CD14-positive monocyte (primary cell): ENCODE results near the gene DTNB. TPM values are rescaled to one million over a fixed set of nuclear protein-coding genes. Genes with fewer than 3 reads are reported as not detected.
A peak's percentile ranks its signal among the peaks of the same experiment; 100 is the strongest.

Experiments used
- DNase-seq, 3 donors: peaks; one replicate each; pipeline ENCODE4 v3.0.0-alpha.2; 2011 to 2022
- H2AFZ ChIP-seq: 2 replicates; pipeline ENCODE4 v1.6.0; 2012; ENCODE audit warnings: mild to moderate bottlenecking, low read depth, low read length, inconsistent platforms; ENCODE audit not compliant: insufficient read depth, poor library complexity, severe bottlenecking
- H3K27ac ChIP-seq, 2 donors: 1 replicate in 1 of 2; 2 replicates in 1 of 2; pipeline ENCODE4 v1.5.1; 2012 to 2013; ENCODE audit warnings: low read length in 2 of 2, control low read depth in 1 of 2, inconsistent platforms in 1 of 2, low read depth in 1 of 2, mild to moderate bottlenecking in 1 of 2
- H3K27me3 ChIP-seq, 2 donors: one replicate each; pipeline versions ENCODE4 v1.6.0 to v1.6.1; 2011 to 2013; ENCODE audit warnings: low read length in 2 of 2; ENCODE audit not compliant: control insufficient read depth in 2 of 2, insufficient read depth in 2 of 2
- H3K36me3 ChIP-seq, 2 donors: replicated peaks in 1 of 2; 1 replicate in 1 of 2; 2 replicates in 1 of 2; pipeline versions ENCODE4 v1.5.1 to v1.6.1; 2012 to 2013; ENCODE audit warnings: low read length in 2 of 2, control low read depth in 1 of 2, inconsistent platforms in 1 of 2, mild to moderate bottlenecking in 1 of 2; ENCODE audit not compliant: insufficient read depth in 2 of 2, control insufficient read depth in 1 of 2
- H3K4me1 ChIP-seq, 2 donors: 1 replicate in 1 of 2; 2 replicates in 1 of 2; pipeline versions ENCODE4 v1.5.1 to v1.6.1; 2012 to 2013; ENCODE audit warnings: low read length in 2 of 2, control low read depth in 1 of 2, inconsistent platforms in 1 of 2, mild to moderate bottlenecking in 1 of 2, moderate library complexity in 1 of 2; ENCODE audit not compliant: insufficient read depth in 2 of 2, control insufficient read depth in 1 of 2
- H3K4me2 ChIP-seq: replicated peaks from 2 replicates; pipeline ENCODE3; 2012; ENCODE audit warnings: low read length, moderate library complexity, mild to moderate bottlenecking; ENCODE audit not compliant: poor library complexity, severe bottlenecking; ENCODE audit errors: extremely low read depth
- H3K4me3 ChIP-seq, 3 experiments: fragments of 200-600 bp in 1 of 3; sonication (generic) in 1 of 3; replicated peaks in 1 of 3; 1 replicate in 2 of 3; 2 replicates in 1 of 3; pipeline ENCODE4 v1.5.1; 2011 to 2013; ENCODE audit warnings: low read length in 3 of 3, mild to moderate bottlenecking in 3 of 3, control low read depth in 2 of 3, low read depth in 2 of 3, inconsistent platforms in 1 of 3, moderate library complexity in 1 of 3
- H3K79me2 ChIP-seq: 2 replicates; pipeline ENCODE4 v1.6.0; 2012; ENCODE audit warnings: mild to moderate bottlenecking, control low read depth, inconsistent platforms, low read length, moderate library complexity; ENCODE audit not compliant: insufficient read depth
- H3K9ac ChIP-seq: 2 replicates; pipeline ENCODE4 v1.6.0; 2017; ENCODE audit warnings: low read length, mild to moderate bottlenecking; ENCODE audit not compliant: insufficient read depth, poor library complexity, severe bottlenecking
- H3K9me3 ChIP-seq, 2 donors: replicated peaks in 1 of 2; 1 replicate in 1 of 2; 2 replicates in 1 of 2; pipeline versions ENCODE4 v1.5.1 to v1.6.1; 2012 to 2013; ENCODE audit warnings: low read length in 2 of 2, control low read depth in 1 of 2; ENCODE audit not compliant: control insufficient read depth in 1 of 2, insufficient read depth in 1 of 2
- H4K20me1 ChIP-seq: 2 replicates; pipeline ENCODE4 v1.6.0; 2012; ENCODE audit warnings: mild to moderate bottlenecking, low read length, control low read depth, moderate library complexity; ENCODE audit not compliant: insufficient read depth
- H3K27ac Mint-ChIP-seq, 7 donors: one replicate each; pipeline ENCODE4 v1.8.0; 2020; ENCODE audit warnings: mild to moderate bottlenecking in 7 of 7, mixed read lengths in 7 of 7, moderate library complexity in 6 of 7, inconsistent platforms in 2 of 7
- H3K27me3 Mint-ChIP-seq, 3 donors: one replicate each; pipeline ENCODE4 v1.8.0; 2021 to 2022; ENCODE audit warnings: low read depth in 3 of 3, mild to moderate bottlenecking in 3 of 3, mixed read lengths in 3 of 3, moderate library complexity in 3 of 3, inconsistent platforms in 1 of 3
- H3K36me3 Mint-ChIP-seq, 2 donors: one replicate each; pipeline ENCODE4 v1.8.0; 2020; ENCODE audit warnings: mixed read lengths in 2 of 2, inconsistent platforms in 1 of 2, mild to moderate bottlenecking in 1 of 2
- H3K4me1 Mint-ChIP-seq: one replicate; pipeline ENCODE4 v1.8.0; 2020; ENCODE audit warnings: mild to moderate bottlenecking, mixed read lengths
- H3K4me3 Mint-ChIP-seq, 2 donors: one replicate each; pipeline ENCODE4 v1.8.0; 2020; ENCODE audit warnings: mild to moderate bottlenecking in 2 of 2, mixed read lengths in 2 of 2, moderate library complexity in 1 of 2
- H3K9me3 Mint-ChIP-seq, 7 donors: one replicate each; pipeline ENCODE4 v1.8.0; 2020 to 2022; ENCODE audit warnings: mixed read lengths in 7 of 7, mild to moderate bottlenecking in 6 of 7, moderate library complexity in 6 of 7, inconsistent platforms in 2 of 7
- WGBS: methylation state at CpG from one replicate; pipeline ENCODE4 v1.1.5; 2013; ENCODE audit warnings: missing lambda C conversion rate; ENCODE audit not compliant: insufficient coverage; 5-methylcytosine and 5-hydroxymethylcytosine counted together
- intact Hi-C, 2 donors: fragments of 100-400 bp; cut with micrococcal nuclease; formaldehyde crosslinking; loops; one replicate each; pipeline versions ENCODE4 v1.15.0 to v1.15.1; 2023
- polyA plus RNA-seq, 3 donors: library from polyadenylated mRNA; depleted of rRNA in 1 of 3; unstranded in 2 of 3; stranded (reverse) in 1 of 3; fragments of 300-500 nt in 2 of 3; fragments of >200 nt in 1 of 3; fragmentation: Illumina TruSeq in 2 of 3; gene quantifications; 1 replicate in 2 of 3; 2 replicates in 1 of 3; pipeline ENCODE4 v1.2.3, GENCODE V29; 2012 to 2021
- TF ChIP-seq, protein P1 (sequence below): fragments of 200-600 bp; IDR thresholded peaks from one replicate; pipeline ENCODE4 v1.8.0; 2022; ENCODE audit warnings: antibody characterized with exemption, mild to moderate bottlenecking

DTNB gene
- polyA plus RNA-seq, 3 donors: 3.0 to 4.2 (median 3.3) TPM

DNA sequence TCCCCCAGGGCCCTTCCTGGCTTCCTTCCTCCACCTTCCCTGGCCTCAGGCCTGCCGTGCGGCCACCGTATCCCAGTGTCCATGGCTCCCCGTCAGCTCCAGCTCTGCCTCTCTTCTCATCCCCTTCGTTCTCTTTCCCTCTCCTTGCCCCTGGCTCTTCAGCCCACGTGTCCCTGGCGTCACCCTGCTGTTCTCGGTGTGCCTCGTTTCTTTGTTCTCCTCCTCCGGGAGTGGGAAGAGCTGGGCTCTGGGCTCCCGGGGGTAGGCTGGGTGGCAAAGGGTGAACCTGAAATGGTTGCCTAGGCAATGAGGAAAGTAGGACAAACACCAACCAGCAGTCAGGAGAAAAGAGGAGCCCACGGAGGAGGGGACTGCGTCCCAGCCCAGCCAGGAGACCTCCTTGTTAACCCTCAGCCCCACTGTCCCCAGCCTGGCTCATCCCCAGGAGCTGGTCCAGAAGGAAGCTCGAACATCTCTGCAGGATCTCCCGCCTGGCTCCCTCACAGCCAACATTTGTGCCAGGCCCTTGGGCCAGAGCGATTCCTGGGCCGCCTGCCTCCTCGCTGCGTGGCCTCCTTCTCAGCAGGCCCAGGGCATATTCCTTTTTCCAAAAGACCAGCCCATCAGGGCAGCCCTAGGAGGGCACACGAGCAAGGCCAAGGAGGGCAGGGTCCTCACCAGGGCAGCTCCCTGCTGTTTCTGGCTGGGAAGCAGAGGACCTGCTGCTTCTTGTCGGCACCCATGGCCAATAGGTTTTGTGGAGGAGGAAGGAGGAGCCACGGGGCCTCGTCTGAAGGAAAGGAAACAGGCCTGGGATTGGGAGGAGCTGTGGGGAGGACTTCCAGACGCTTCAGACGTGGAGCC is 300.7 kb downstream of the DTNB start:
- Mint-ChIP-seq H3K27me3 (peaks cover 6 to 12% (median 8%) of the 10 kb centered on the region in 3 donors), H3K4me1 (peaks cover 17% of the 10 kb centered on the region), H3K9me3 (no peaks in the 10 kb centered on the region), H3K27ac (peak overlapping the region in 2 of 7 donors; percentile 20 to 46), H3K4me3 (no peak overlapping the region), H3K36me3 (no peaks in the 10 kb centered on the region)
- DNase-seq: no peak
- Histone ChIP-seq H2AFZ (no peak overlapping the region), H3K79me2 (no peaks in the 10 kb centered on the region), H3K9me3 (no peaks in the 10 kb centered on the region), H3K27me3 (no peaks in the 10 kb centered on the region), H3K27ac (no peak overlapping the region), H3K36me3 (no peaks in the 10 kb centered on the region), H3K4me1 (peaks cover 14 to 15% of the 10 kb centered on the region in 2 donors), H3K4me2 (no peak overlapping the region), H4K20me1 (no peaks in the 10 kb centered on the region), H3K4me3 (no peak overlapping the region), H3K9ac (no peak overlapping the region)
- WGBS: 91% methylated on average over 14 of the region's 25 CpGs
- intact Hi-C loops: no loop called here
- TF ChIP-seq, protein P1, sequence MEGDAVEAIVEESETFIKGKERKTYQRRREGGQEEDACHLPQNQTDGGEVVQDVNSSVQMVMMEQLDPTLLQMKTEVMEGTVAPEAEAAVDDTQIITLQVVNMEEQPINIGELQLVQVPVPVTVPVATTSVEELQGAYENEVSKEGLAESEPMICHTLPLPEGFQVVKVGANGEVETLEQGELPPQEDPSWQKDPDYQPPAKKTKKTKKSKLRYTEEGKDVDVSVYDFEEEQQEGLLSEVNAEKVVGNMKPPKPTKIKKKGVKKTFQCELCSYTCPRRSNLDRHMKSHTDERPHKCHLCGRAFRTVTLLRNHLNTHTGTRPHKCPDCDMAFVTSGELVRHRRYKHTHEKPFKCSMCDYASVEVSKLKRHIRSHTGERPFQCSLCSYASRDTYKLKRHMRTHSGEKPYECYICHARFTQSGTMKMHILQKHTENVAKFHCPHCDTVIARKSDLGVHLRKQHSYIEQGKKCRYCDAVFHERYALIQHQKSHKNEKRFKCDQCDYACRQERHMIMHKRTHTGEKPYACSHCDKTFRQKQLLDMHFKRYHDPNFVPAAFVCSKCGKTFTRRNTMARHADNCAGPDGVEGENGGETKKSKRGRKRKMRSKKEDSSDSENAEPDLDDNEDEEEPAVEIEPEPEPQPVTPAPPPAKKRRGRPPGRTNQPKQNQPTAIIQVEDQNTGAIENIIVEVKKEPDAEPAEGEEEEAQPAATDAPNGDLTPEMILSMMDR: no peak

GRCh38 chr2:25371253-25372241 is 301.8 kb downstream of the DTNB start:
- Histone ChIP-seq H3K9me3 (no peaks in the 10 kb centered on the region), H3K36me3 (no peaks in the 10 kb centered on the region), H3K4me2 (no peak overlapping the region), H3K27ac (no peak overlapping the region), H3K4me3 (no peak overlapping the region), H3K27me3 (no peaks in the 10 kb centered on the region), H3K4me1 (peaks cover 4 to 5% of the 10 kb centered on the region in 2 donors), H4K20me1 (no peaks in the 10 kb centered on the region), H3K79me2 (no peaks in the 10 kb centered on the region), H2AFZ (no peak overlapping the region), H3K9ac (no peak overlapping the region)
- no peak for DNase-seq
- H3K27me3 Mint-ChIP-seq: peaks cover 8 to 10% (median 10%) of the 10 kb centered on the region in 3 donors
- intact Hi-C loops: no loop called here
- peaks cover 8% of the 10 kb centered on the region for H3K4me1 Mint-ChIP-seq
- TF ChIP-seq, protein P1: no peak
- H3K4me3 Mint-ChIP-seq: no peak overlapping the region
- no peaks in the 10 kb centered on the region for H3K9me3 Mint-ChIP-seq
- H3K27ac Mint-ChIP-seq: no peak overlapping the region
- WGBS: 94% methylated on average over 17 of the region's 27 CpGs
- no peaks in the 10 kb centered on the region for H3K36me3 Mint-ChIP-seq
